Cardiac atrium fibroblast (primary cell): Measurements from ENCODE around the gene S100A7. TPM values are rescaled to one million over a fixed set of nuclear protein-coding genes. Genes with fewer than 3 reads are reported as not detected.

ENCODE experiments used
- total RNA-seq: library from RNA; depleted of rRNA; stranded (reverse); fragments of >200 nt; gene quantifications from 2 replicates; pipeline ENCODE4 v1.2.3, GENCODE V29; 2015

Gene S100A7
- not detected in 2 replicates for total RNA-seq

DNA sequence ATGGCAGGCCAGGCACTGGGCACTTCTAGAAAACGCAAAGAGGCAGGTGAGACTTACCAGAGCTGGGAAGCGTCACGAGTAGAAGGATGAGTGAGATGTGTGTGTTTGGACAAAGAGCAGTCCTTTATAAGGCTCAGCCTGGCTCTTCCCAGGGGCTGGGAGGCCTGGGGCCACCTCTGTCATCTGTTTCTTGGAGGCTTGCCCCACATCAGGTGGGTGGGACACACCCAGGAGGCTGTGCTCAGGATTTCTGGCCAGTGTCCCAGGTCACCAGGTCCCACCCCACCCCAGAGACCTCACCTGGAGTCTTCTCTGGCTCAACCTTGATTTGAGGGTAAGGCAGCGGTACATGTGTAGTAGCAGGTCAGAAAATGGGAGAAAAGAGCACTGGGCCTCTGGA, at the start of gene S100A7:
Gene S100A7, minus strand, starts transcription at position 101 of the 400 bp plus-strand sequence. CDS start 1,638 bp downstream, outside the sequence.

DNA sequence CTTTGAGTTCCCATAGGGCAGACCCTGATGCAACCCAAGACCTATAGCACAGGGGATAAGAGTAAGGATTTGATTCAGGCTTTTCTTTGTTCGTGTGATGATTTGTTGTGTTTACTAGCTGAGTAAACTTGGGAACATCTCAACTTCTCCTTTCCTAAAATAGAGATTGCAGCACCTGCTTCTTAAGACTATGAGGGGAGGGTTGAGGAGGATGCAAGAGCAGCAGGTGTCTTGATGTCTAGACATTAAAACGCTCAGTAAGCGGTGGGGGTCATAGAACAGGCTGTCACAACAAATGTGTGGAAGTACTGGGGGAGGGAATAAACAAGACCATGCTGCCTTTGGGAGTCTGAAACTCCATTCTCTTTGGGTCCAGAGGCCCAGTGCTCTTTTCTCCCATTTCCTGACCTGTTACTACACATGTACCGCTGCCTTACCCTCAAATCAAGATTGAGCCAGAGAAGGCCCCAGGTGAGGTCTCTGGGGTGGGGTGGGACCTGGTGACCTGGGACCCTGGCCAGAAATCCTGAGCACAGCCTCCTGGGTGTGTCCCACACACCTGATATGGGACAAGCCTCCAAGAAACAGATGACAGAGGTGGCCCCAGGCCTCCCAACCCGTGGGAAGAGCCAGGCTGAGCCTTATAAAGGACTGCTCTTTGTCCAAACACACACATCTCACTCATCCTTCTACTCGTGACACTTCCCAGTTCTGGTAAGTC, 44.4 kb downstream of the S100A7 start, which contains the start of gene S100A7A:
Gene S100A7A, plus strand, starts transcription at position 671 of the 721 bp plus-strand sequence. CDS start 1,563 bp downstream, outside the sequence.

Other genes with a start within 250 kb of the S100A7 start
- not detected in 2 replicates for gene PRR9, start 243.1 kb downstream of the S100A7 start, total RNA-seq
- gene LORICRIN, start 201.0 kb downstream of the S100A7 start, total RNA-seq = not detected in 2 replicates
- gene PGLYRP3, start 147.7 kb downstream of the S100A7 start, total RNA-seq = not detected in 2 replicates
- gene PGLYRP4, start 111.8 kb downstream of the S100A7 start, total RNA-seq = not detected in 2 replicates
- not detected in 2 replicates for gene S100A9, start 102.8 kb downstream of the S100A7 start, total RNA-seq
- not detected in 2 replicates for gene S100A12, start 85.0 kb downstream of the S100A7 start, total RNA-seq
- gene S100A8, start 69.6 kb downstream of the S100A7 start, total RNA-seq = not detected in 2 replicates
- not detected in 2 replicates for gene S100A7A, start 44.1 kb downstream of the S100A7 start, total RNA-seq
- 782 and 910 TPM in 2 replicates for gene S100A6, start 75.3 kb upstream of the S100A7 start, total RNA-seq
- gene S100A5, start 80.3 kb upstream of the S100A7 start, total RNA-seq = not detected in 2 replicates
- gene S100A4, start 85.2 kb upstream of the S100A7 start, total RNA-seq = 145 and 248 TPM in 2 replicates
- gene S100A3, start 88.6 kb upstream of the S100A7 start, total RNA-seq = 7.5 and 9.0 TPM in 2 replicates
- gene S100A2, start 105.2 kb upstream of the S100A7 start, total RNA-seq = 0.16 TPM in 1 of 2 replicates, not detected in the other
- gene S100A16, start 152.5 kb upstream of the S100A7 start, total RNA-seq = 200 and 242 TPM in 2 replicates
- not detected in 2 replicates for gene S100A14, start 155.7 kb upstream of the S100A7 start, total RNA-seq
- 144 and 173 TPM in 2 replicates for gene S100A13, start 166.9 kb upstream of the S100A7 start, total RNA-seq
- gene S100A1, start 167.8 kb upstream of the S100A7 start, total RNA-seq = not detected in 2 replicates
- 22.8 and 24.0 TPM in 2 replicates for gene CHTOP, start 173.4 kb upstream of the S100A7 start, total RNA-seq
- 56.1 and 65.7 TPM in 2 replicates for gene SNAPIN, start 198.1 kb upstream of the S100A7 start, total RNA-seq
- 122 and 128 TPM in 2 replicates for gene ILF2, start 210.3 kb upstream of the S100A7 start, total RNA-seq
- gene NPR1, start 218.0 kb upstream of the S100A7 start, total RNA-seq = 9.4 and 11.7 TPM in 2 replicates